K562 (cell line): ENCODE results near the gene B4GALNT3. TPM values are rescaled to one million over a fixed set of nuclear protein-coding genes. Genes with fewer than 3 reads are reported as not detected.

Experiments used
- ATAC-seq: fragments of 200-7000 bp; cut with Tn5 transposase; 3 replicates; pipeline ENCODE4 v1.9.1; 2020; ENCODE audit warnings: moderate library complexity
- BruUV-seq: library from RNA; stranded (reverse); fragments of 400-500 nt; replicated peaks from 2 replicates; lab custom pipeline; 2021; lab: Mats Ljungman, UMichigan
- CTCF ChIA-PET: fragments of 300-600 bp; formaldehyde crosslinking; extraction: SDS; loops from one replicate; lab custom pipeline; 2021; ENCODE audit warnings: low intra/inter-chr PET ratio; lab: Yijun Ruan, JAX
- POLR2A ChIA-PET: fragments of 300-600, 350-650 bp; sonication (Branson Sonifier 250); formaldehyde crosslinking; extraction: SDS; loops from one replicate; lab custom pipeline; 2021; ENCODE audit warnings: antibody characterized with exemption, inconsistent platforms; lab: Yijun Ruan, JAX
- DNase-seq, 4 experiments: peaks; one replicate each; pipeline versions ENCODE4 v3.0.0 to v3.0.0-alpha.2; 2011 to 2018; ENCODE audit warnings: low spot score in 3 of 4, mixed read lengths in 3 of 4; ENCODE audit errors: extremely low read depth in 1 of 4
- FAIRE-seq: peaks from 2 replicates; lab custom pipeline; 2011; peaks lifted over from hg19 to GRCh38; lab: Jason Lieb, UNC
- H2AFZ ChIP-seq: 2 replicates; pipeline ENCODE4 v1.6.0; 2011; ENCODE audit warnings: low read depth, low read length, control low read depth, inconsistent platforms
- H3K27ac ChIP-seq: fragments of 200-600 bp; 3 replicates; pipeline ENCODE4 v1.8.0; 2011; ENCODE audit warnings: low read depth, mild to moderate bottlenecking, control low read depth, inconsistent platforms, low read length, moderate library complexity, mixed read lengths; ENCODE audit errors: extremely low read depth
- H3K27me3 ChIP-seq, 2 experiments: fragments of 300-600 bp in 1 of 2; 2 replicates in 1 of 2; 3 replicates in 1 of 2; pipeline versions ENCODE4 v1.6.0 to v1.8.0; 2011; ENCODE audit warnings: inconsistent platforms in 2 of 2, low read length in 2 of 2, mild to moderate bottlenecking in 1 of 2, mixed read lengths in 1 of 2, moderate library complexity in 1 of 2; ENCODE audit not compliant: control insufficient read depth in 2 of 2, insufficient read depth in 2 of 2
- H3K36me3 ChIP-seq: fragments of 300-600 bp; 3 replicates; pipeline ENCODE4 v1.8.0; 2011; ENCODE audit warnings: mild to moderate bottlenecking, low read length, inconsistent platforms; ENCODE audit not compliant: control insufficient read depth, insufficient read depth
- H3K4me1 ChIP-seq, 2 experiments: fragments of 200-600 bp in 1 of 2; replicated peaks in 1 of 2; 2 replicates in 1 of 2; 3 replicates in 1 of 2; pipeline versions ENCODE4 v1.5.1 to v1.8.0; 2011; ENCODE audit warnings: inconsistent platforms in 2 of 2, low read length in 2 of 2, mild to moderate bottlenecking in 1 of 2, mixed read lengths in 1 of 2, moderate library complexity in 1 of 2; ENCODE audit not compliant: control insufficient read depth in 2 of 2, insufficient read depth in 2 of 2
- H3K4me2 ChIP-seq: 2 replicates; pipeline ENCODE4 v1.6.1; 2011; ENCODE audit warnings: low read length, control low read depth, inconsistent platforms, mixed read lengths; ENCODE audit not compliant: insufficient read depth
- H3K4me3 ChIP-seq: fragments of 200-600 bp; sonication (generic), shearing (Covaris generic); 2 replicates; pipeline ENCODE4 v1.5.1; 2016; ENCODE audit warnings: control low read depth, inconsistent platforms
- H3K79me2 ChIP-seq: fragments of 200-600 bp; 3 replicates; pipeline ENCODE4 v1.8.0; 2011; ENCODE audit warnings: low read length, inconsistent platforms; ENCODE audit not compliant: control insufficient read depth, insufficient read depth
- H3K9ac ChIP-seq, 2 experiments: 2 replicates each; pipeline versions ENCODE4 v1.6.0 to v1.6.1; 2011; ENCODE audit warnings: low read depth in 2 of 2, low read length in 2 of 2, control low read depth in 1 of 2, inconsistent platforms in 1 of 2, mild to moderate bottlenecking in 1 of 2, mixed read lengths in 1 of 2; ENCODE audit not compliant: insufficient read depth in 1 of 2
- H3K9me1 ChIP-seq: one replicate; pipeline ENCODE4 v1.6.0; 2011; ENCODE audit warnings: inconsistent platforms, mild to moderate bottlenecking, low read length, moderate library complexity; ENCODE audit not compliant: control insufficient read depth, insufficient read depth
- H3K9me3 ChIP-seq: replicated peaks from 2 replicates; pipeline ENCODE4 v1.5.1; 2011; ENCODE audit warnings: low read depth, low read length, inconsistent platforms; ENCODE audit not compliant: control insufficient read depth, insufficient read depth
- H4K20me1 ChIP-seq: replicated peaks from 2 replicates; pipeline ENCODE4 v1.6.1; 2011; ENCODE audit warnings: low read length, inconsistent platforms, mixed read lengths; ENCODE audit not compliant: control insufficient read depth, insufficient read depth
- ADNP ChIP-seq: fragments of 200-800 bp; sonication (Bioruptor generic); IDR thresholded peaks from 2 replicates; pipeline ENCODE4 v1.6.1; 2016; ENCODE audit warnings: missing genetic modification characterization, missing compliant biosample characterization
- CBX1 ChIP-seq: sonication (generic); IDR thresholded peaks from 2 replicates; pipeline ENCODE4 v1.6.1; 2016; ENCODE audit warnings: antibody characterized with exemption, low read depth, mild to moderate bottlenecking
- CREB3 ChIP-seq: fragments of 450-650 bp; conservative IDR thresholded peaks from 2 replicates; pipeline ENCODE4 v1.6.1; 2016; ENCODE audit warnings: missing genetic modification characterization, low read depth, mild to moderate bottlenecking, missing compliant biosample characterization, moderate library complexity
- EP300 ChIP-seq: IDR thresholded peaks from 2 replicates; pipeline ENCODE4 v1.6.1; 2012; ENCODE audit warnings: low read length, improper control_type of control experiment
- GATAD2B ChIP-seq: fragments of 450-650 bp; IDR thresholded peaks from 2 replicates; pipeline ENCODE4 v1.6.1; 2017; ENCODE audit warnings: mild to moderate bottlenecking, borderline replicate concordance
- HMBOX1 ChIP-seq: sonication (generic); IDR thresholded peaks from 2 replicates; pipeline ENCODE4 v1.6.1; 2016
- MEIS2 ChIP-seq: fragments of 450-650 bp; IDR thresholded peaks from 2 replicates; pipeline ENCODE4 v1.6.1; 2014; ENCODE audit warnings: mild to moderate bottlenecking; ENCODE audit not compliant: partially characterized antibody
- MLX ChIP-seq, 2 experiments: fragments of 450-650 bp in 1 of 2; sonication (generic) in 1 of 2; formaldehyde crosslinking; conservative IDR thresholded peaks; 2 replicates each; pipeline versions ENCODE4 v1.4.0 to v1.8.1; 2020 to 2022; ENCODE audit warnings: mild to moderate bottlenecking in 1 of 2, missing genetic modification reagents in 1 of 2
- NR2C2 ChIP-seq, 2 experiments: fragments of 200-800 bp in 1 of 2; sonication (Bioruptor generic) in 1 of 2; sonication (generic) in 1 of 2; formaldehyde crosslinking in 1 of 2; IDR thresholded peaks; 2 replicates each; pipeline versions ENCODE4 v1.6.1 to v1.8.0; 2016 to 2022; ENCODE audit warnings: mild to moderate bottlenecking in 1 of 2, missing compliant biosample characterization in 1 of 2, missing genetic modification characterization in 1 of 2, missing genetic modification reagents in 1 of 2
- RHOXF2B ChIP-seq: fragments of 250-450 bp; sonication (Bioruptor Pico); conservative IDR thresholded peaks from 2 replicates; pipeline ENCODE4 v1.5.1; 2021
- SMARCA5 ChIP-seq: fragments of 450-650 bp; IDR thresholded peaks from 2 replicates; pipeline ENCODE4 v1.6.1; 2016
- SRSF3 ChIP-seq: fragments of 200-400 bp; formaldehyde crosslinking; IDR thresholded peaks from 2 replicates; pipeline ENCODE4 v1.6.1; 2016; ENCODE audit warnings: mild to moderate bottlenecking, low read length, moderate library complexity; ENCODE audit not compliant: insufficient read depth
- THRB ChIP-seq: fragments of 450-650 bp; formaldehyde crosslinking; conservative IDR thresholded peaks from 2 replicates; pipeline ENCODE4 v1.4.0; 2022; ENCODE audit warnings: mild to moderate bottlenecking, missing genetic modification characterization
- ZFX ChIP-seq: sonication (generic); formaldehyde crosslinking; IDR thresholded peaks from 2 replicates; pipeline ENCODE4 v1.8.0; 2022; ENCODE audit warnings: mild to moderate bottlenecking, missing genetic modification reagents, moderate library complexity
- ZNF280A ChIP-seq: fragments of 450-650 bp; IDR thresholded peaks from 2 replicates; pipeline ENCODE4 v1.6.1; 2018; ENCODE audit warnings: mild to moderate bottlenecking, low read depth; ENCODE audit not compliant: partially characterized antibody
- ZNF444 ChIP-seq: fragments of 250-450 bp; sonication (Bioruptor Pico); IDR thresholded peaks from 2 replicates; pipeline ENCODE4 v1.4.0; 2020; ENCODE audit warnings: mild to moderate bottlenecking, moderate library complexity
- WGBS: fragments of 100-300 bp; shearing (Covaris generic); methylation state at CpG from one replicate; pipeline ENCODE4 v1.1.6; 2016; ENCODE audit warnings: low coverage, mixed read lengths; ENCODE audit not compliant: insufficient coverage; ENCODE audit errors: missing lambda C conversion rate; 5-methylcytosine and 5-hydroxymethylcytosine counted together
- in situ Hi-C: fragments of 300-500 bp; cut with MboI; formaldehyde crosslinking; loops from 4 replicates; pipeline ENCODE4 v1.15.0; 2018; ENCODE audit warnings: inconsistent platforms, mixed read lengths
- intact Hi-C: fragments of 100-400 bp; cut with micrococcal nuclease; formaldehyde crosslinking; loops from 2 replicates; pipeline ENCODE4 v1.14.2; 2022
- polyA plus RNA-seq, 8 experiments: library from polyadenylated mRNA; depleted of rRNA in 4 of 8; stranded (reverse) in 5 of 8; unstranded in 3 of 8; fragments of >200 nt; fragmentation: Nextera tagmentation in 2 of 8; fragmentation: Illumina TruSeq in 1 of 8; extraction: Ambion mirVana in 2 of 8; extraction: Trizol in 1 of 8; gene quantifications; 2 replicates each; pipeline versions ENCODE4 v1.2.1 to v1.2.3, GENCODE V29; 2011 to 2014; ENCODE audit warnings: inconsistent platforms in 1 of 8, missing spikeins in 1 of 8
- total RNA-seq, 7 experiments: library from RNA; depleted of rRNA in 6 of 7; stranded (reverse); fragments of >200 nt in 6 of 7; fragmentation: Illumina TruSeq in 2 of 7; extraction: Trizol in 2 of 7; gene quantifications; 2 replicates each; pipeline versions ENCODE4 v1.2.1 to v1.2.3, GENCODE V29; 2011 to 2021; ENCODE audit warnings: low replicate concordance in 1 of 7

The B4GALNT3 gene
- total and polyA plus RNA-seq, 9 of the 15 experiments (the other 6 are each of a cell fraction or from before 2014, with no cell fraction given), result 0.04 to 0.36 (median 0.10) TPM; not detected in 6

GRCh38 chr12:592024-592505 lies 132.3 kb downstream of the B4GALNT3 start:
- Histone ChIP-seq H3K36me3 (no peaks in the 10 kb centered on the region), H3K9me3 (peaks cover 6% of the 10 kb centered on the region), H3K27me3 (no peaks in the 10 kb centered on the region), H4K20me1 (no peaks in the 10 kb centered on the region), H3K79me2 (no peaks in the 10 kb centered on the region), H3K27ac (peak overlapping the region; percentile 96), H3K4me3 (peak overlapping the region; percentile 23; the same call in 1 of the 2 replicates), H3K4me1 (peaks cover 40 to 41% of the 10 kb centered on the region in 2 experiments; a peak in 4 of 5 replicates), H3K9me1 (no peaks in the 10 kb centered on the region), H3K9ac (peak overlapping the region; percentile 11 to 85; a peak in 3 of 4 replicates), H2AFZ (peak overlapping the region; percentile 65), H3K4me2 (peak overlapping the region; percentile 84)
- ATAC-seq, result peak; percentile 44
- ChIA-PET CTCF (no interaction called here), POLR2A (interaction anchor here (0.6 to 1.4 kb wide), 7 partner anchors 12 to 163 kb away, joined by 3 to 16 read pairs (median 3); partner anchors contain the start of gene WNK1)
- DNase-seq, result peak; percentile 56 to 79 (median 61)
- no peak for FAIRE-seq
- intact Hi-C loops (no loop called here), in situ Hi-C loops (no loop called here)
- no TSS peak for BruUV-seq
- 4% methylated on average over 11 of the region's 11 CpGs for WGBS
- TF ChIP-seq ZNF280A, result no peak
- no peak for TF ChIP-seq ZNF444 (CRISPR knock-in tag)
- no peak for TF ChIP-seq THRB (CRISPR knock-in tag)
- peak; percentile 70; the same call in 1 of the 2 replicates for TF ChIP-seq ZFX
- TF ChIP-seq CREB3 (tag), result peak; percentile 25; the same call in 1 of the 2 replicates
- TF ChIP-seq ADNP (tag), result no peak
- TF ChIP-seq SMARCA5, result no peak
- TF ChIP-seq RHOXF2B, result no peak
- TF ChIP-seq GATAD2B, result peak; percentile 20; the same call in 1 of the 2 replicates
- TF ChIP-seq MEIS2, result peak; percentile 47
- TF ChIP-seq MLX (CRISPR knock-in tag; conservative IDR thresholded peaks at IDR 0.05), result no peak
- TF ChIP-seq SRSF3, result no peak
- peak; percentile 89 for TF ChIP-seq HMBOX1
- TF ChIP-seq CBX1, result no peak
- TF ChIP-seq NR2C2 (CRISPR knock-in tag; IDR thresholded peaks at IDR 0.05), result no peak
- TF ChIP-seq NR2C2 (tag; IDR thresholded peaks at IDR 0.05), result peak; percentile 45; the same call in 1 of the 2 replicates
- TF ChIP-seq EP300, result peak; percentile 48; the same call in 1 of the 2 replicates
